ENCODE results near the gene CRX.

- TF ChIP-seq, protein P1, sequence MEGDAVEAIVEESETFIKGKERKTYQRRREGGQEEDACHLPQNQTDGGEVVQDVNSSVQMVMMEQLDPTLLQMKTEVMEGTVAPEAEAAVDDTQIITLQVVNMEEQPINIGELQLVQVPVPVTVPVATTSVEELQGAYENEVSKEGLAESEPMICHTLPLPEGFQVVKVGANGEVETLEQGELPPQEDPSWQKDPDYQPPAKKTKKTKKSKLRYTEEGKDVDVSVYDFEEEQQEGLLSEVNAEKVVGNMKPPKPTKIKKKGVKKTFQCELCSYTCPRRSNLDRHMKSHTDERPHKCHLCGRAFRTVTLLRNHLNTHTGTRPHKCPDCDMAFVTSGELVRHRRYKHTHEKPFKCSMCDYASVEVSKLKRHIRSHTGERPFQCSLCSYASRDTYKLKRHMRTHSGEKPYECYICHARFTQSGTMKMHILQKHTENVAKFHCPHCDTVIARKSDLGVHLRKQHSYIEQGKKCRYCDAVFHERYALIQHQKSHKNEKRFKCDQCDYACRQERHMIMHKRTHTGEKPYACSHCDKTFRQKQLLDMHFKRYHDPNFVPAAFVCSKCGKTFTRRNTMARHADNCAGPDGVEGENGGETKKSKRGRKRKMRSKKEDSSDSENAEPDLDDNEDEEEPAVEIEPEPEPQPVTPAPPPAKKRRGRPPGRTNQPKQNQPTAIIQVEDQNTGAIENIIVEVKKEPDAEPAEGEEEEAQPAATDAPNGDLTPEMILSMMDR (IDR thresholded peaks at IDR 0.05): no peak
- TF ChIP-seq POLR2A (IDR thresholded peaks at IDR 0.05): peak; percentile 70 to 76
Observed at GRCh38 chr19:47779524-47780214, 42.1 kb upstream of the CRX start.
